CD4-positive, alpha-beta T cell treated with Interleukin-4 for 4 hours (primary cell): ENCODE measurements around the gene NUMB.

Experiments
- DNase-seq: peaks from one replicate; pipeline ENCODE4 v3.0.0-alpha.2; 2020

Gene NUMB

DNA sequence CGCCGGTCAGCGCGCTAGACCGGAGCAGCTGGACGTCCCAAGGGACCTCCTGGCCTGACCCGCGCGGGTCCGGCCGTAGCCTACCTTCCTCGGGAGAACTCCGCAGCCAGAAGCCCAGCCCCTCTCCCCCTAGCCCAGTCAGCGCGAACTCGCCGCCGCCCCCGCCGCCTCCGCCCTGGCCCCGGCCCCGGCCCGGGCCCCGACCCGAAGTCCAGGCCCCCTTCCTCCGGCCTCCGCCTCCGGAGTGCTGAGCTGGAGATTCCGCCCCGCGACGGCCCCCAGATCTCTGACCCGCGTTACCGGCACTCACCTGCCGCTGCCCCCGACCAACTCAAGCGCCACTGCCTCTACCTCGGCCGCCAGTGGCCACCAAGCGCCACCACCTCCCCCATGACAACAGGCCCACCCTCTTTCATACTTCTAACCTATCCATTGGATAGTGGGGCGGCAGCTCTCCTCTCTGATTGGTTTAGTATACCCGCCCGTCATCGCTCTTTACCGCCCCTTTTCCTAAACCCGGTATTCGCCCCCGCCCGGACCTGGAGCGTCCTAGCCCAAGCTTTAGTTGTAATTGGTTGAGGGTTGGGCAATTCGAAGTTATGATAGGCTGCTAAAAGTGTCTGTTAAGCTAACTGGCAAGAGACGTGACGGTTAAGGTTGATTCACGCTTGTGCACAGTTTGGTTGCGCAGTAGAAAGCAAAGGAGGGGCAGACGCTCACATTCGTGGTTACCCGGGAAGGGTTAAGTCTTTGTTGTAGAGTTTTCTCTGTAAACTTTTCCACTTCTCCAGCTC lies at the start of gene NUMB:
Gene NUMB (minus strand): TSS at position 364 of the 794 bp plus-strand sequence. CDS start 102,795 bp downstream, outside the sequence.
- peak; percentile 100 for DNase-seq

DNA sequence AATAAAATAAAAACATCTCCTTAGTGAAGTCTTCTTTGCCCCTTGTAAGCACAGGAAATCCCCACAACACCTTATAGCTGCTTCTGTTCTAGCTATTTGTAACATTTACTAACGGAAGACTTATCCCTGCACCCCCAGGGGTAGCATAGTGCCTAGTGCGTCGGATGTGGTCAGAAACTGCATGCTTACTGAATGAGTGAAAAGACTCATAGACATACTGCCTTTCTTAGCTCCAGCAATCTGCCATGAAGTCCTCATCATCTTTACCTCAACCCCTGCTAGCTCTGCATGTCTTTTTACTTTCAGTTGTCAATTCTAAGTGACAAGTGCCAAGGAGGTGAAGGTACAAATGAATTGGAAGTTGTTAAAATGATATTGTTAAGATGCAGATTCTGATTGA lies 45.3 kb upstream of the NUMB start:
- DNase-seq: peak; percentile 6

DNA sequence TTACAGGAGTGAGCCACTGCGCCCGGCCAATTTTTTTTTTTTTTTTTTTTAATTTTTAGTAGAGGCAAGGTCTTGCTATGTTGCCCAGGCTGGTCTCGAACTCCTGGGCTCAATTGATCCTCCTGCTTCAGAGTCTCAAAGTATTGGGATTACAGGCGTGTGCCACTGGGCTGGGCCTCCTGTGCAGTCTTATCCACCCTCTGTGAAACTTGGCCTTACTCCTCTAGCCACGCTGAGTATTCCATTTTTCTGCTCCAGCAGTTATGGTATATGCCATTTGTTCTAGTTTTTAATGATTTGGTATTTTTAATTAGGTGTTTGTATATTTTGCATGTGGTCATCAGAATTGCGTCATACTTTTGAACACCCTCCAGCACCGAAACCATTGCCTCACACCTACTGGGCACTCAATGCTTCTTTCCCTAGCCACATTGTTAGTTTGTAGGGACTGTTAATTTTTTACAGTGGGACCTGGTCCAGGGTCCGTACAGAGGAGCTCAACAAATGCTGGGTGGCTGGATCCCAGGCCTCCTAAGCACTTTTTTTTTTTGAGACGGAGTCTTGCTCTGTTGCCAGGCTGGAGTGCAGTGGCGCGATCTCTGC lies 43.8 kb upstream of the NUMB start:
- no peak for DNase-seq

DNA sequence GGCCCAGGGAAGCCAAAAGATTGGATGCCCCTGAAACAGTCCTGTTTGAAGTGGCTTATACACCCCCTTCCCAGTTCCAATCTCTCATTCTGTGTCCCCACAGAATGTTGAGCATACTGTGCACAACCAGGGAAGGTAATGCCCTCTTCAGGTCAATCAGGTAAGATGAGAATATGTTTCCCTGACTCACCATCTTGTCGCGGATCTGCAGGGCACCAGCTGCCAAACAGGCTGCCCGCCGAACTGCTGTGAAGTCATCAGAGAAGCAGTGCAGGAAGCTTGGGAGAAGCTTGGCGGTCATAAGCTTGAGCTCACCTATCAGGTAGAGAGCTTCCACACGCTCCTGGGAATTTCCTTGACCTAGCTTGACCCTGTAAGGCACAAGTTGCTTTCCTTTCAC lies 42.0 kb upstream of the NUMB start:
- DNase-seq: no peak

DNA sequence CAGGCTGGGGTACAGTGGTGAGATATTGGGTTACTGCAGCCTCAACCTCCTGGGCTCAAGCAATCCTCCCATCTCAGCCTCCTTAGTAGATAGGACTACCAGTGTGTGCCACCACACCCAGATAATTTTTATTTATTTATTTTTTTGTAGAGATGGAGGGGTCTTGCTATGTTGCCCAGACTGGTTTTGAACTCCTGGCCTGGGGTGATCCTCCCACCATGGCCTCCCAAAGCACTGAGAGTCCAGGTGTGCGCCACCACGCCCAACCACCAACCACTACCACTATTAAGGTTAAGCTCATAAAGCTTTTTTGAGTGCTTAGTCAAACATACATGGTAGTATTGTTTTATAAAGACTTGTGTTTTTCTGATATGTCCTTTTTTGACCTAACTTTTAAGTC lies 36.2 kb upstream of the NUMB start:
- no peak for DNase-seq

DNA sequence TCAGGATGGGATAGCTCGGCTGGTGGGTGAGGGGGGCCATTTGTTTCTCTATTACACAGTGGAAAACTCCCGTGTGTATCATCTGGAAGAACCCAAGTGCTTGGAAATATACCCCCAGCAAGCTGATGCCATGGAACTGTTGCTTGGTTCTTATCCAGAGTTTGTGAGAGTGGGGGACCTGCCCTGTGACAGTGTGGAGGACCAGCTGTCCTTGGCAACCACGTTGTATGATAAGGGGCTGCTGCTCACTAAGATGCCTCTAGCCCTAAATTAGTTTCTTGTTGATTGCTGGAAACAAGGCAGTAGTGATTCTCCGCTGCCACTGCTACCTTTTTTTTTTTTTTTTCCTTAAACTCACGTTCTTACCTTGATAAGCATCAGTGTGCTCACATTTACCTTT lies 34.3 kb upstream of the NUMB start:
- DNase-seq: no peak

DNA sequence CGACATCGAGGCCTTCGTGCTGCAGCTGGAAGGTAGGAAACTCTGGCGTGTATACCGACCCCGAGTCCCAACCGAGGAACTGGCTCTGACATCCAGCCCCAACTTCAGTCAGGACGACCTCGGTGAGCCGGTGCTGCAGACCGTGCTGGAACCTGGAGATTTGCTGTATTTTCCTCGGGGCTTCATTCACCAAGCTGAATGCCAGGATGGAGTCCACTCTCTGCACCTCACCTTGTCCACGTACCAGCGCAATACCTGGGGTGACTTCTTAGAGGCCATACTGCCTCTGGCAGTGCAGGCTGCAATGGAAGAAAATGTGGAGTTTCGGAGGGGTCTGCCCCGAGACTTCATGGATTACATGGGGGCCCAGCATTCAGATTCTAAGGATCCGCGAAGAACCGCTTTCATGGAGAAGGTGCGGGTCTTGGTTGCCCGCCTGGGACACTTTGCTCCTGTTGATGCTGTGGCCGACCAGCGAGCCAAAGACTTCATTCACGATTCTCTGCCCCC lies 33.8 kb upstream of the NUMB start:
- DNase-seq: no peak

DNA sequence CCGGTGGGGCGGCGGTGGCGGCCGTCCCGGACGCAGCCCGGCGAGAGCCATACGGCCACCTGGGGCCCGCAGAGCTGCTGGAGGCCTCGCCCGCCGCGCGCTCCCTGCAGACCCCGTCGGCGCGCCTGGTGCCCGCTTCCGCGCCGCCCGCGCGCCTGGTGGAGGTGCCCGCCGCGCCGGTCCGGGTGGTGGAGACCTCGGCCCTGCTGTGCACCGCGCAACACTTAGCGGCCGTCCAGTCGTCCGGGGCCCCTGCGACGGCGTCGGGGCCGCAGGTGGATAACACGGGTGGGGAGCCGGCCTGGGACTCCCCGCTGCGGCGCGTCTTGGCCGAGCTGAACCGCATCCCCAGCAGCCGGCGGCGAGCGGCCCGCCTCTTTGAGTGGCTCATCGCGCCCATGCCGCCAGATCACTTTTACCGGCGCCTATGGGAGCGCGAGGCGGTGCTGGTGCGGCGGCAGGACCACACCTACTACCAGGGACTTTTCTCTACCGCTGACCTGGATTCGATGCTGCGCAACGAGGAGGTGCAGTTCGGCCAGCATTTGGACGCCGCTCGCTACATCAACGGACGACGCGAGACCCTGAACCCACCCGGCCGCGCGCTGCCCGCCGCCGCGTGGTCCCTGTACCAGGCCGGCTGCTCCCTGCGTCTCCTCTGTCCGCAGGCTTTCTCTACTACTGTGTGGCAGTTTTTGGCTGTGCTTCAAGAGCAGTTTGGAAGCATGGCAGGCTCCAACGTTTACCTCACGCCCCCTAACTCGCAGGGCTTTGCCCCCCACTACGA lies 33.1 kb upstream of the NUMB start:
- DNase-seq: peak; percentile 75

DNA sequence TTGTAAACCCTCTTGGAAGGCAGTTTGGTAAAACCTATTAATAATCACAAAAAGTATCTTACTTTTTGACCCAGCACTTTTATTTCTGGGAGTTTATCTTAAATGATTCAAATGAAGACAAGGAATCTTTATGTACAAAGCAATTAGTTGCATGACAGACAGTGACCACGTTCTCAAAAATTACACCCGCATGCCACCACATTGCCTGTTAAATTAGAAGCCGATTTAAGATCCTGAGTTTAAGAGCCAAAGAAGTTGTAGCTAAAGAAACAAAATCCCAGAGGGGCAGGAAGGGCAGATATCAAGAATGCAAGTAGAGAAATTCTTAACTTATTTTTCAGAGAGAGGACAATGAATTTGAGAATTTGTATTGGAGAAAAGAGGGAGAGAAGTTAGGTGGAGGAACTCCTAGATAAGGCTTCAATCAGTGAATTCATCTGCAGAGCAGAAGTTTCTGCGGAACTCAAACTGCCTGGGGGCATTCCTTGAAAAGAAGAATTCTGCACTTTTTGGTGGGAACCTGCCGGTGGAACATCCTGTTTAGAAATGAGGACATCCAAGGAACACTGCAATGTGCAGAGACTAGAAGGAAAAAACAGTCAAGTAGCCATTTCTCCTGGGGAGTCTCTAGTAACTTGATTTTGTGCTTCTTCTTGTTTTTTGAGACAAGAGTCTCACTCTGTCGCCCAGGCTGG lies 31.3 kb upstream of the NUMB start:
- DNase-seq: no peak

DNA sequence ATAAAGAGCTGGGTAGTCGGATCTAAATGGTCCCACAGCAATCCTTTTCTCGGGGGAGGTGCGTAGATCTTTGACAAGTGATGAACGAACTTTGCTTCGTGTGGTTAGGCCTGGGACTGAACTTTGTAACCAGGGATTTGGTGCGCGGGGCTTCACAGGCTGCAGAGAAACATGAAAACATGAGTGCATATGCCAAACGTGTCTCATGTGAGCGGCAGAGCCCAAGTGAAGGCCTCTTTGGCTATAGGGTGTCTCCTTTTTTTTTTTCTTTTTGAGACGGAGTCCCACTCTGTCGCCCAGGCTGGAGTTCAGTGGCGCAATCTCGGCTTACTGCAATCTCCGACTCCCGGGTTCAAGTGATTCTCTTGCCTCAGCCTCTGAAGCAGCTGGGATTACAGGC lies 20.3 kb upstream of the NUMB start:
- no peak for DNase-seq

DNA sequence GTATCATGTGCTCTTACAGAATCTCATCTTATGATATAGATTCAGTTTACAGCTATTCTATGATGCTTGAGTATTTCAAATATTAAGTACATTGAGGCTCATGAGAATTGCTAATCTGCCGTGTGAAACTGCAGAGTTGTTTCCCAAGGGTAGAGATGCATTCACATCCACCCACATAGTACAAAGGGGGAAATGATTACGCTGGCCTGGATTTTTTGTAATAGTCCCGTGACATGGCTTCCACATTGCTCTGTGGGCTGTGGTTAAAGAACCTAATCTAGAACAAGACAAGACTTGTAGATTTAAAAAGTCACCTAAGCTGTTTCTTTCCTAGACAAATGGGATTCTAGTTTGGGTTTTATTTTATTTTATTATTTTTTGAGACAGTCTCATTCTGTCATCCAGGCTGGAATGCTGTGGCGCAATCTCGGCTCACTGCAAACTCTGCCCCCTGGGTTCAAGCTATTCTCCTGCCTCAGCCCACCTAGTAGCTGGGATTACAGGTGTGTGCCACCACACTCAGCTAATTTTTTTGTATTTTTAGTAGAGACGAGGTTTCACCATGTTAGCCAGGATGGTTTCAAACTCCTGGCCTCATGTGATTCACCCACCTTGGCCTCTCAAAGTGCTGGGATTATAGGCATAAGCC lies 19.4 kb upstream of the NUMB start:
- no peak for DNase-seq

DNA sequence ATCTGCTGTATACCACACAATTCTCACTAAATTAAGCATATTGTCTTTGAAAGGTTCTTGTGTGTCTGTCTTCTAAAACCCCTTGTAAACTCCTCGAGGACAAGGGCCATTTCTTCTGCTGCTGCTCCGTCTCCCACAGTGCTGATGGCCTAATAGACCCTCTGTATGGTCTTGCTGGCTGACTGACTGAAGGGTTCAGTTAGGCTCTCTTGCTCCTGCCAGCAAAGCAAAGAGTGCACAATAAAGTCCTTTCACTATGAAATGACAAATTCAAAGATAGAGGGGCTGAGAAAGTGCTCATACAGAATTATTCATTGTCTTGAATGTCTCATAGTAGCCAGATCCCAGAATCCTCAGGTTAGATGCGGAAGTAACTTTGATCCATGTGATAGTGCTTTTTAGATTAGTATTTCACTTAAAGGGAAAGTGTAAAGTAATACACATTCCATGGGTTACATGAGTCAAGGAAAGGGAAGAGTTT lies 18.1 kb upstream of the NUMB start:
- DNase-seq: no peak

DNA sequence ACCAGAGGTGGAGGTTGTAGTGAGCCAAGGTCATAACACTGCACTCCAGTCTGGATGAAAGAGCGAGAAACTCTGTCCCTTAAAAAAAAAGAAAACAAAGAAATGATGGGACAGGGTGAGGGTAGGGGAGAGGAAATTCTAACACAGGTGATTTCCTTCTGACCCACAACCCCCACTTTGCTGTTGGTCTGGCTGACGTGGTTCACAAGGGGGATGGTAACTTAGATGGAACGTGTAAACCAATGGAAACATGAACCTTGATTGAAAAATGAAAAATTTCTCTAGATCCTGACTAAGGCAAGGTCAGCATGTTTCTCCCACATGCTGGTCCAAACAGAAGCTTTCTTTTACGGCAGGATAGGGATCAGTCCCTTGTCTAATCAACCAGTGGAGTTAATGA lies 16.6 kb upstream of the NUMB start:
- no peak for DNase-seq

DNA sequence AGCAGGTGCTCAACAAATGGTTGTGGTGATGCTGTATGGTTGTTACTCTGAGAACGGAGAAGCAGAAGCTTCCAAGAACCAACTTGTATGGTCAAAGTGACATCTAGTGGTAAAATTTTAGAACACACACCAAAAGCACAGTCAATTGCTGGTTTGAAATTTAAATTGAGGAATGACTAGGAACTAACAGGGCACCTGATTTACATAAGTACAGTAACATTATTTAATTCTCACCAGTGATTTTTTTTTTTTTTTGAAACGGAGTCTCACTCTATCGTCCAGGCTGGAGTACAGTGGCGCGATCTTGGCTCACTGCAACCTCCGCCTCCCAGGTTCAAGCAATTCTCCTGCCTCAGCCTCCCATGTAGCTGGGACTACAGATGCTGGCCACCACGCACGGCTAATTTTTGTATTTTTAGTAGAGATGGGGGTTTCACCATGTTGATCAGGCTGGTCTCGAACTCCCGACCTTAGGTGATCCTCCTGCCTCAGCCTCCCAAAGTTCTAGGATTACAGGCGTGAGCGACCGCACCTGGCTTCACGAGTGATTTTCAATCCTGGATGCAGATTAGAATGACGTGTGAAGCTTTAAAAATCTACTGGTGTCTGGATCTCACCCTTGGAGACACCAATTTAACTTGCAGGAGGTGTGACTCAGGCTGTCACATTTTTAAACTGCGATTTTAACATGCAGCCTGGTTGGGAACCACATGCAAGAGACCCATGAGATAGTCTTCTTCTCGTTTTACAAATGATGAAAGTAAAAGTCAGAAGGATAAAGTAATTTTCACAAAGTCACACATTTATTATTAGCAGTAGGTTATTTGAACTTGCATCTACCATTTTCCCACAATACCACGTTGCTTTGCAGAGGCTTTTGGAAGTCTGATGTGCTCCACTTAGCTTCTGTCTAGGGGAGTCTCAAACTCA lies 14.1 kb upstream of the NUMB start:
- DNase-seq: peak; percentile 69

DNA sequence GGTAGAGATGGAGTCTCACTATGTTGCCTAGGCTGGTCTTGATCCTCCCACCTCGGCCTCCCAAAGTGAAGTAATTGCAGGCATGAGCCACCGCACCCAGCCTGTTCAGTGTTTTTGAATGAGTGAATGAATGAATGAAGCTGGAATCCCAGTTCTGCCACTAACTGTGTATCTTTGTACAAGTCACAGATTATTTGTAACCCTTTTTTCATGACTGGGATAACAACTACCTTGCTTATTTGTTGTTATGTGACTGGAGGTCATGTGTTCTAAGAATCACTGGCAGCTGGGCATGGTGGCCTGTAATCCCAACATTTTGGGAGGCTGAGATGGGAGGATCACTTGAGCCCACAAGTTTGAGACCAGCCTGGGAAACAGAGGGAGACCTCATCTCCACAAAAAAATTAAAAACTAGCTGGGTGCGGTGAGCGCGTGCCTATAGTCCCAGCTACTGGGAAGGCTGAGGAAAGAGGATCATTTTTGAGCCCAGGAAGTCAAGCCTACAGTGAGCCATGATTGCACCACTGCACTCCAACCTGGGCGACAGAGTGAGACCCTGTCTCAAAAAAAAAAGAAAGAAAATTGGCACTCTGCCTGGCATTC lies 13.3 kb upstream of the NUMB start:
- no peak for DNase-seq

DNA sequence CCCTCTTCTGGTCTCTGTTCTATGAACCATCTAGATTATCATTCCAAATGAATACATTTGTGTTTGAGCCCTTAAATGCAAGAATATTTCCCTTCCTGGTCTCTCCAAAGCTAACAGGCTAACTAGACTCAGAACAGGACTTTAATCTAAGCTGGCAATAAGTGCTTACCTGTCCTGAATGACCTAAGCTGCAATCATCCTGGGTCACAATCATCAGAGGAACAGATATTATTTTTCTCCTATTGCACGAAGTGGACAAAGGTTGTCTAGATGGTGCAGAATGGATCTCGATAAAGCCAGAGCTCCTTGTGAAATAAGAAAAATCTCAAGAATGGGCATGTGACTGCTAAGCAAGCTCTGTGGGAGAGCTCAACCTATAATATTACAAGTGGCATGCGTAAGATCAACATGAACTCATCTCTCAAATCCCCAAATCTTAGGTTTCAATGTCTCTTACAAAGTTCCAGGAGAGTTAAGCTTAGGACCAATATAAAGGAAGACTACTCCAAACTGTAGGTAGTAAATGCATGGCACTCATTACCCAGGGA lies 10.6 kb upstream of the NUMB start:
- no peak for DNase-seq

DNA sequence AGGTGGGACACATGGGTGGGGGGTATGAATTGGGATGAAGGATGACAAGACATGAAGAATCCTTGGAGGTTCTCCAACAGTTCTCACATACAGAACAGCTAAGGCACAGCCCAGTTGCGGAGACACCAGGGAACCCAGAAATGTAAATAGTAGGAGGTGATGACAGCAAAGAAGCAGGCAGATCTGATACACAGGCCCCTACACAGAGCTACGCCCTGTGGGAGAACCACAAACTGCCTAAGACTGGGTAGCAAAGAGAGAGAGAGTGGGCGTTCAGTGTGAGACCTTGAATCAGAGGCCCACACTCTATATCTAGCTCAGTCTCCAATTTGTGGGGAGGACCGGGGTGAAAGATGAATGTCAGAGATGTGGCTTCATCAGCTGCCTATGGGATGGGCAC lies 9.5 kb upstream of the NUMB start:
- DNase-seq: no peak

DNA sequence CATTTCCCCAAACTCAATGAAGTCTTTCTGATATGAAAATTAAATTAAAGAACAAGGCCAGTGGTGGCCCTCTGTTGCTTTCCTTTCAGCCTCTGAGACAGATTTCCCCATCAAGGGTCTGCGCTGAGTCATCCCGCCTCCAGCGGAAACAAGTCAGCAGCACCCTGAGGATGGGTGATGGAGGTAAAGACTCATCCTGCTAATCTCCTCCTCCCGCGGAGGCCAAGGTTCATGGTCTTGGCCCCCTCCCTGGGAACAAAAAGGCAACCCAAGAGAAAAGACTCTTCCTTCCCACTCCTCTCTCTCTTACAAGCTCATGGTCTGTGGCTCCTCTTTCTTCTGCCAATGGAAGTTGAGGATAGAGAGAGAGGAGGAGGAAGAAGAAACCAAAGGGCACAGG lies 9.0 kb upstream of the NUMB start:
- no peak for DNase-seq

DNA sequence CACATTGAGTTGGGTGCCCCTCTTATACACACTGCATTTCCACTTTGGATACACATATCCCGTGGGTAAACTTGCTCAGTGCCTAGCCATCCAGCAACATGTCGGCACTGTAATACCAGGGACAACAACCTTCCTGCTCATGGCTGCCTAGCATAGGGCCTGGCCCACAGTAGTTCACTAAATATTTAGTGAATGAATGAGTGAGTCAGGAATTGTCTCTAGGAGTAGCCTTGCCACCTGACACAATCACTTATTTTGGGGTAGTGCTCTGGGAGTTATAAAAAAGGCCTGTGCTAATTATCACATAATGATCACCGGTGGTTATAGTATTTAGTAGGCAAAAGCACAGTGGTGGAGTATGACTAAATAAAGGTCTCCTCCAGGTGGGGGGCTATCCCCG lies 8.5 kb upstream of the NUMB start:
- no peak for DNase-seq

DNA sequence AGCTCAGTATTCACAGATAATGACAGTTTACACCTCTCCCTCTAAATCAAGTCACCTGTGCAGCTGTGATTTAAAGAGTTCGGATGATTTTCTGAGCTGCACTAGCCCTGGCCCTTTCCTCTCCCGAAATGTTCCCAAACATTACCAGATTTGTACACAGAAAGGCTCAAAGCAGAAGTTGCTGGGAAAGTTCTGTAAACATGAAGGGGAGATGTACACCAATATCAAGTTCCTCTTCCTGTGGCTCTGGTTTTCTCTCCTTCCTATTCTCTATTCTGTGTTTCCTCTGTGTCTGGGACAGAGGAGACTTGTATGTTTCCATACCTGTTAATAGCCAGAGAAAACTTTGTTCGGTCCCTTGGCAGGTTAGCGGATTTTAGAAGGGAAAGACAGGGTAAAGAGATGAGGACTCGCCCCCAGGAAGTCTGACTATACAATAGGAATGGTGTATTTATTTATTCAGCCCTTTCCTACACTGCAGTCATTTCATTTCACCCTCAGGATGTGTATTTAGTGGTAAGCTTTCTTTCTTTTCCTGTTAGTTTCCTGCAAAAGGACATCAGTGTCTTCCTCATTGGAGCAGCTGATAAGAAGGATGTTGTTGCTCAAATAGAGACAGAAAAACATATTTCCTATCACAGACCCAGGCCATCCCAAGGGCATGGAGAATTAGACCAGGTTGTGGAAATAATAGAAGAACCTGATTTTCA lies 7.6 kb upstream of the NUMB start:
- DNase-seq: no peak
